HCT116 (cell line): ENCODE results near the gene SYNDIG1. TPM values are rescaled to one million over a fixed set of nuclear protein-coding genes. Genes with fewer than 3 reads are reported as not detected.

Experiments
- ATAC-seq: fragments of 200-7000 bp; cut with Tn5 transposase; 2 replicates; pipeline ENCODE4 v1.9.1; 2020; ENCODE audit warnings: mild to moderate bottlenecking, moderate library complexity
- BruUV-seq: library from RNA; stranded (reverse); fragments of 400-500 nt; replicated peaks from 2 replicates; lab custom pipeline; 2021; lab: Mats Ljungman, UMichigan
- CTCF ChIA-PET: fragments of 300-600 bp; sonication (Branson Sonifier 250); formaldehyde crosslinking; loops from one replicate; lab custom pipeline; 2021; ENCODE audit warnings: antibody characterized with exemption; lab: Charles Lee
- POLR2A ChIA-PET: fragments of 300-600, 350-600 bp; sonication (Branson Sonifier 250); formaldehyde crosslinking; loops from one replicate; lab custom pipeline; 2021; ENCODE audit warnings: antibody characterized with exemption; lab: Charles Lee
- RAD21 ChIA-PET, 2 experiments: fragments of 300-600 bp; sonication (Branson Sonifier 250); formaldehyde crosslinking; loops; one replicate each; lab custom pipeline; 2023; ENCODE audit warnings: low total read pairs in 2 of 2; ENCODE audit not compliant: uncharacterized antibody in 2 of 2, unreplicated experiment in 2 of 2, low non-redundant PET in 1 of 2; lab: Charles Lee
- DNase-seq: peaks from one replicate; pipeline ENCODE4 v3.0.0-alpha.2; 2010; ENCODE audit warnings: low read depth, low spot score
- H2AFZ ChIP-seq: fragments of 200-600 bp; shearing (Covaris generic), sonication (generic); 2 replicates; pipeline ENCODE4 v1.6.1; 2017; ENCODE audit warnings: low read depth, mixed run types, mixed read lengths, antibody characterized with exemption, low read length; ENCODE audit not compliant: poor library complexity, severe bottlenecking
- H3K27ac ChIP-seq: 2 replicates; pipeline ENCODE4 v1.5.1; 2012; ENCODE audit warnings: low read depth, low read length
- H3K27me3 ChIP-seq: fragments of 200-600 bp; sonication (generic); 2 replicates; pipeline ENCODE4 v1.6.1; 2016; ENCODE audit warnings: mixed run types, low read length, mixed read lengths; ENCODE audit not compliant: insufficient read depth
- H3K36me3 ChIP-seq, 2 experiments: fragments of 200-500 bp in 1 of 2; fragments of 200-600 bp in 1 of 2; sonication (Bioruptor generic) in 1 of 2; sonication (generic) in 1 of 2; 2 replicates each; pipeline versions ENCODE4 v1.5.1 to v1.6.1; 2014 to 2016; ENCODE audit warnings: low read length in 2 of 2, inconsistent platforms in 1 of 2, mixed read lengths in 1 of 2, mixed run types in 1 of 2; ENCODE audit not compliant: insufficient read depth in 2 of 2, control insufficient read depth in 1 of 2
- H3K4me1 ChIP-seq, 2 experiments: fragments of 200-600 bp in 1 of 2; sonication (generic) in 1 of 2; 2 replicates each; pipeline versions ENCODE4 v1.5.1 to v1.6.1; 2012 to 2017; ENCODE audit warnings: low read length in 2 of 2, inconsistent platforms in 1 of 2, mild to moderate bottlenecking in 1 of 2, mixed read lengths in 1 of 2, mixed run types in 1 of 2, moderate library complexity in 1 of 2; ENCODE audit not compliant: insufficient read depth in 2 of 2, control insufficient read depth in 1 of 2
- H3K4me2 ChIP-seq: fragments of 200-600 bp; sonication (generic); 2 replicates; pipeline ENCODE4 v1.6.1; 2017; ENCODE audit warnings: mixed run types, low read length, mixed read lengths
- H3K4me3 ChIP-seq, 2 experiments: fragments of 200-600 bp in 1 of 2; sonication (generic) in 1 of 2; replicated peaks in 1 of 2; 2 replicates each; pipeline ENCODE4 v1.5.1; 2011 to 2016; ENCODE audit warnings: low read length in 2 of 2, control low read depth in 1 of 2, low read depth in 1 of 2, mild to moderate bottlenecking in 1 of 2, mixed read lengths in 1 of 2, mixed run types in 1 of 2
- H3K79me2 ChIP-seq: fragments of 200-600 bp; sonication (generic); 2 replicates; pipeline ENCODE4 v1.6.1; 2017; ENCODE audit warnings: mild to moderate bottlenecking, mixed run types, low read length, moderate library complexity, mixed read lengths; ENCODE audit not compliant: insufficient read depth
- H3K9ac ChIP-seq: fragments of 200-600 bp; sonication (generic); 2 replicates; pipeline ENCODE4 v1.6.1; 2016; ENCODE audit warnings: low read length, mixed read lengths
- H3K9me2 ChIP-seq: fragments of 200-600 bp; sonication (generic), shearing (Covaris generic); 2 replicates; pipeline ENCODE4 v1.6.1; 2017; ENCODE audit warnings: mixed run types, mild to moderate bottlenecking, moderate library complexity; ENCODE audit not compliant: insufficient read depth
- H3K9me3 ChIP-seq, 2 experiments: fragments of 200-500 bp in 1 of 2; fragments of 200-600 bp in 1 of 2; sonication (Bioruptor generic) in 1 of 2; sonication (generic) in 1 of 2; 2 replicates each; pipeline ENCODE4 v1.6.1; 2014 to 2017; ENCODE audit warnings: low read length in 2 of 2, mixed read lengths in 2 of 2, inconsistent platforms in 1 of 2, low read depth in 1 of 2, mild to moderate bottlenecking in 1 of 2, mixed run types in 1 of 2, moderate library complexity in 1 of 2; ENCODE audit not compliant: control insufficient read depth in 1 of 2, insufficient read depth in 1 of 2
- H4K20me1 ChIP-seq: fragments of 200-600 bp; sonication (generic), shearing (Covaris generic); 2 replicates; pipeline ENCODE4 v1.6.1; 2017; ENCODE audit warnings: mixed run types, mild to moderate bottlenecking, moderate library complexity; ENCODE audit not compliant: insufficient read depth
- CBX3 ChIP-seq: IDR thresholded peaks from 2 replicates; pipeline ENCODE4 v1.6.1; 2012; ENCODE audit warnings: low read depth
- CEBPB ChIP-seq: IDR thresholded peaks from 2 replicates; pipeline ENCODE4 v1.6.1; 2012; ENCODE audit warnings: low read depth
- CTCF ChIP-seq, 3 experiments: fragments of 200-600 bp in 1 of 3; sonication (generic) in 1 of 3; IDR thresholded peaks in 2 of 3; conservative IDR thresholded peaks in 1 of 3; 2 replicates each; pipeline ENCODE4 v1.5.1; 2012 to 2017; ENCODE audit warnings: low read depth in 2 of 3, low read length in 2 of 3, antibody characterized with exemption in 1 of 3, borderline replicate concordance in 1 of 3, control low read depth in 1 of 3, mild to moderate bottlenecking in 1 of 3, mixed read lengths in 1 of 3, mixed run types in 1 of 3, moderate library complexity in 1 of 3; ENCODE audit not compliant: insufficient read depth in 1 of 3
- EGR1 ChIP-seq: IDR thresholded peaks from 2 replicates; pipeline ENCODE4 v1.6.1; 2012; ENCODE audit warnings: low read depth
- ELF1 ChIP-seq: IDR thresholded peaks from 2 replicates; pipeline ENCODE4 v1.6.1; 2012; ENCODE audit warnings: low read depth, borderline replicate concordance
- EZH2 ChIP-seq: fragments of 200-600 bp; sonication (generic); IDR thresholded peaks from 2 replicates; pipeline ENCODE4 v1.6.1; 2017; ENCODE audit warnings: antibody characterized with exemption, mixed run types
- FOSL1 ChIP-seq: IDR thresholded peaks from 2 replicates; pipeline ENCODE4 v1.6.1; 2012; ENCODE audit warnings: low read depth
- POLR2A ChIP-seq: IDR thresholded peaks from 2 replicates; pipeline ENCODE4 v1.7.0; 2011; ENCODE audit warnings: borderline replicate concordance; ENCODE audit not compliant: insufficient read depth, insufficient read length; ENCODE audit errors: extremely low read depth
- POLR2AphosphoS5 ChIP-seq: IDR thresholded peaks from 2 replicates; pipeline ENCODE4 v1.6.1; 2011; ENCODE audit warnings: mild to moderate bottlenecking, low read depth, low read length, moderate library complexity
- RAD21 ChIP-seq: IDR thresholded peaks from 2 replicates; pipeline ENCODE4 v1.6.1; 2012; ENCODE audit warnings: low read depth, mild to moderate bottlenecking
- SIN3A ChIP-seq: IDR thresholded peaks from 2 replicates; pipeline ENCODE4 v1.6.1; 2012; ENCODE audit warnings: low read depth
- TCF7L2 ChIP-seq: IDR thresholded peaks from 2 replicates; pipeline ENCODE4 v1.7.0; 2011; ENCODE audit warnings: borderline replicate concordance, inconsistent platforms; ENCODE audit not compliant: insufficient read depth, insufficient read length; ENCODE audit errors: extremely low read depth
- YY1 ChIP-seq: IDR thresholded peaks from 2 replicates; pipeline ENCODE4 v1.6.1; 2011; ENCODE audit warnings: low read length, low read depth, moderate library complexity, mild to moderate bottlenecking; ENCODE audit not compliant: insufficient replicate concordance; ENCODE audit errors: extremely low read depth
- ZBTB33 ChIP-seq: IDR thresholded peaks from 2 replicates; pipeline ENCODE4 v1.6.1; 2011; ENCODE audit warnings: mild to moderate bottlenecking, low read length, moderate library complexity; ENCODE audit not compliant: insufficient replicate concordance; ENCODE audit errors: extremely low read depth
- ZFX ChIP-seq: fragments of 450-650 bp; IDR thresholded peaks from 2 replicates; pipeline ENCODE4 v1.6.1; 2017
- intact Hi-C: fragments of 100-400 bp; cut with micrococcal nuclease; formaldehyde crosslinking; loops from 2 replicates; pipeline ENCODE4 v1.10.0; 2022
- total RNA-seq: library from RNA; stranded (reverse); gene quantifications from one replicate; pipeline ENCODE4 v1.2.1, GENCODE V29; 2021; ENCODE audit not compliant: unreplicated experiment
- TF ChIP-seq, protein P1 (sequence below): IDR thresholded peaks from 2 replicates; pipeline ENCODE4 v1.6.1; 2012

SYNDIG1 gene
- total RNA-seq, 1 experiment from 2014 or later = not detected

DNA sequence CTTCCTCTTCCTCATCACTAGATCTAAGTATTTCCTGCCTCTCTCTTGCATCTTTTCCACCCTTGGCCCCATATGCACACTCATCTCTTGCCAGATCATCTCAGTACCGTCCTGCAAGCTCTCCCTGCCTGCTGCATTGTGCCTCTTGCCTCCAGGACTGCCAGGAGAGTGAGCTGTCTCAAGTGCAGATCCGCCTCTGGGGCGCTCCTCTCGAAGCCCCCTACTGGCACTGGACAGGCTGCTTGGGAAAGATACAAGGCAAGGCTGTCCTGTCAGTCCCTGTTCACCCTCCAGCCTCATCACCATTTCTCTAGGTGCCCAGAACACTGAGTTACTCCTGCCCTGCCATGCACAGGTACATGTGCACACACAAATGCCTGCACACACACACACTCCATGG is 10.2 kb downstream of the SYNDIG1 start:
- DNase-seq (no peak), ATAC-seq (no peak)
- Histone ChIP-seq H3K4me2 (no peak overlapping the region), H3K4me1 (no peaks in the 10 kb centered on the region), H3K79me2 (no peaks in the 10 kb centered on the region), H3K9me2 (no peaks in the 10 kb centered on the region), H3K27ac (no peak overlapping the region), H3K27me3 (peaks cover 11% of the 10 kb centered on the region; the same call in 1 of the 2 replicates), H4K20me1 (no peaks in the 10 kb centered on the region; the same call in 1 of the 2 replicates), H3K9me3 (no peaks in the 10 kb centered on the region), H2AFZ (no peak overlapping the region), H3K4me3 (no peak overlapping the region), H3K9ac (no peak overlapping the region), H3K36me3 (no peaks in the 10 kb centered on the region)
- CTCF ChIA-PET = no interaction called here
- intact Hi-C loops = no loop called here
- no TSS peak for BruUV-seq
- no peak for TF ChIP-seq FOSL1
- TF ChIP-seq ZBTB33 = no peak
- no peak for TF ChIP-seq POLR2AphosphoS5
- no peak for TF ChIP-seq ELF1
- TF ChIP-seq TCF7L2 = no peak
- no peak for TF ChIP-seq EGR1
- no peak for TF ChIP-seq CBX3
- no peak for TF ChIP-seq ZFX
- no peak for TF ChIP-seq CTCF (IDR thresholded peaks at IDR 0.05 in 2 of 3, conservative IDR thresholded peaks at IDR 0.05 in 1 of 3; ENCODE audit: borderline replicate concordance in 1 of 3, insufficient read depth in 1 of 3, low read depth in 2 of 3, low read length in 2 of 3)
- no peak for TF ChIP-seq RAD21
- TF ChIP-seq EZH2 = no peak
- no peak for TF ChIP-seq CEBPB
- no peak for TF ChIP-seq YY1
- TF ChIP-seq SIN3A = no peak
- TF ChIP-seq, protein P1, sequence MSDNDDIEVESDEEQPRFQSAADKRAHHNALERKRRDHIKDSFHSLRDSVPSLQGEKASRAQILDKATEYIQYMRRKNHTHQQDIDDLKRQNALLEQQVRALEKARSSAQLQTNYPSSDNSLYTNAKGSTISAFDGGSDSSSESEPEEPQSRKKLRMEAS = no peak
- TF ChIP-seq POLR2A = no peak
- RAD21 ChIA-PET = no interaction called here
- POLR2A ChIA-PET = no interaction called here
